Measurements from ENCODE around the gene TCTN1. TPM values are rescaled to one million over a fixed set of nuclear protein-coding genes. Genes with fewer than 3 reads are reported as not detected.

Gene TCTN1
- total RNA-seq, 4 donors from 2014 or later: 45.0 to 71.2 (median 64.5) TPM

- peaks cover 0 to 13% (median 5%) of the 10 kb centered on the region in 4 donors for H3K4me1 ChIP-seq
- H3K9me3 ChIP-seq: peaks cover 0 to 10% (median 0%) of the 10 kb centered on the region in 4 donors
- no peak overlapping the region for H3K27ac ChIP-seq
- peaks cover 0 to 36% (median 0%) of the 10 kb centered on the region in 3 donors for H3K36me3 ChIP-seq
- WGBS, 2 donors: 61 to 67% methylated on average over 7 of the region's 7 CpGs
- H3K27me3 ChIP-seq: no peaks in the 10 kb centered on the region
- no peak overlapping the region for H3K4me3 ChIP-seq
- TF ChIP-seq POLR2A (IDR thresholded peaks at IDR 0.05): no peak
- no peak for TF ChIP-seq CTCF (IDR thresholded peaks at IDR 0.05)
- TF ChIP-seq EP300 (IDR thresholded peaks at IDR 0.05): no peak
- DNase-seq (ENCODE audit: low spot score in 2 of 2): no peak
Measured at GRCh38 chr12:110684312-110684836, 70.4 kb downstream of the TCTN1 start.

- DNase-seq (ENCODE audit: low spot score in 2 of 2): no peak
- peaks cover 0 to 34% (median 0%) of the 10 kb centered on the region in 3 donors for H3K36me3 ChIP-seq
- peaks cover 0 to 10% (median 0%) of the 10 kb centered on the region in 4 donors for H3K9me3 ChIP-seq
- H3K27me3 ChIP-seq: no peaks in the 10 kb centered on the region
- TF ChIP-seq POLR2A (IDR thresholded peaks at IDR 0.05) (no peak), CTCF (IDR thresholded peaks at IDR 0.05) (no peak), EP300 (IDR thresholded peaks at IDR 0.05) (no peak)
- no peak overlapping the region for H3K4me3 ChIP-seq
- WGBS, 2 donors: 98 to 100% methylated on average over 3 of the region's 3 CpGs
- H3K27ac ChIP-seq: no peak overlapping the region
- H3K4me1 ChIP-seq: peaks cover 0 to 20% (median 8%) of the 10 kb centered on the region in 4 donors
Measured at GRCh38 chr12:110686294-110686903, 72.5 kb downstream of the TCTN1 start.

GRCh38 chr12:110687396-110688169 is 73.7 kb downstream of the TCTN1 start:
- Histone ChIP-seq H3K4me1 (peaks cover 0 to 20% (median 8%) of the 10 kb centered on the region in 4 donors), H3K27ac (no peak overlapping the region), H3K4me3 (peak overlapping the region in 2 of 4 donors; percentile 67 to 78), H3K36me3 (peaks cover 0 to 23% (median 0%) of the 10 kb centered on the region in 3 donors), H3K9me3 (peaks cover 0 to 10% (median 0%) of the 10 kb centered on the region in 4 donors), H3K27me3 (no peaks in the 10 kb centered on the region)
- no peak for TF ChIP-seq EP300 (IDR thresholded peaks at IDR 0.05)
- TF ChIP-seq CTCF (IDR thresholded peaks at IDR 0.05): no peak
- TF ChIP-seq POLR2A (IDR thresholded peaks at IDR 0.05): no peak
- WGBS, 2 donors: 92 to 93% methylated on average over 15 of the region's 15 CpGs
- no peak for DNase-seq (ENCODE audit: low spot score in 2 of 2)

- TF ChIP-seq CTCF (IDR thresholded peaks at IDR 0.05) (no peak), POLR2A (IDR thresholded peaks at IDR 0.05) (no peak), EP300 (IDR thresholded peaks at IDR 0.05) (no peak)
- peak within 1 kb of the TSS; percentile 51 to 83 (median 70) for H3K27ac ChIP-seq
- H3K4me3 ChIP-seq: peak within 1 kb of the TSS; percentile 56 to 78 (median 62)
- peaks cover 0 to 16% (median 0%) of the 10 kb centered on the region in 3 donors for H3K36me3 ChIP-seq
- 9 to 16% methylated on average over 20 to 34 of the region's 64 CpGs for WGBS, 2 donors
- peak in 1 of 2 donors; percentile 23 for DNase-seq (ENCODE audit: low spot score in 2 of 2)
- peaks cover 0 to 8% (median 0%) of the 10 kb centered on the region in 4 donors for H3K9me3 ChIP-seq
- no peaks in the 10 kb centered on the region for H3K27me3 ChIP-seq
- peaks cover 0 to 20% (median 8%) of the 10 kb centered on the region in 4 donors for H3K4me1 ChIP-seq
Measured at GRCh38 chr12:110688446-110689280, 74.7 kb downstream of the TCTN1 start, which contains the start of gene HVCN1. HVCN1 (minus strand) TSS chr12:110689115; CDS start chr12:110683245, 5,870 bp downstream.

All from tibial nerve (tissue), 4 donors.